Endothelial cell of umbilical vein (primary cell): Measurements from ENCODE around the gene RAD51B. TPM values are rescaled to one million over a fixed set of nuclear protein-coding genes. Genes with fewer than 3 reads are reported as not detected.

Source experiments
- BruUV-seq: library from RNA; stranded (reverse); fragments of 400-500 nt; replicated peaks from 2 replicates; lab custom pipeline; 2021; lab: Mats Ljungman, UMichigan
- CTCF ChIA-PET: fragments of 300-600, 350-600 bp; sonication (Branson Sonifier 250); formaldehyde crosslinking; loops from one replicate; lab custom pipeline; 2021; ENCODE audit warnings: antibody characterized with exemption, inconsistent platforms; lab: Charles Lee
- POLR2A ChIA-PET: fragments of 300-600, 350-600 bp; sonication (Branson Sonifier 250); formaldehyde crosslinking; loops from one replicate; lab custom pipeline; 2021; ENCODE audit warnings: antibody characterized with exemption, inconsistent platforms; lab: Charles Lee
- DNase-seq: peaks from one replicate; pipeline ENCODE4 v3.0.0-alpha.2; 2011; ENCODE audit warnings: low read depth, low spot score
- FAIRE-seq: peaks from 2 replicates; lab custom pipeline; 2011; peaks lifted over from hg19 to GRCh38; lab: Jason Lieb, UNC
- H2AFZ ChIP-seq: 2 replicates; pipeline ENCODE4 v1.6.0; 2012; ENCODE audit warnings: low read depth, low read length, control low read depth, inconsistent platforms
- H3K27ac ChIP-seq: 2 replicates; pipeline ENCODE4 v1.5.1; 2011; ENCODE audit warnings: low read depth, mild to moderate bottlenecking, control low read depth, low read length, moderate library complexity; ENCODE audit not compliant: insufficient read depth
- H3K27me3 ChIP-seq, 2 experiments: 2 replicates each; pipeline versions ENCODE4 v1.6.0 to v1.6.1; 2011; ENCODE audit warnings: low read length in 2 of 2, mixed read lengths in 1 of 2; ENCODE audit not compliant: control insufficient read depth in 2 of 2, insufficient read depth in 2 of 2
- H3K36me3 ChIP-seq, 2 experiments: 2 replicates in 1 of 2; 3 replicates in 1 of 2; pipeline ENCODE4 v1.5.1; 2011; ENCODE audit warnings: low read length in 2 of 2, mild to moderate bottlenecking in 1 of 2, moderate library complexity in 1 of 2; ENCODE audit not compliant: control insufficient read depth in 2 of 2, insufficient read depth in 2 of 2; ENCODE audit errors: extremely low read depth in 1 of 2
- H3K4me1 ChIP-seq: 3 replicates; pipeline ENCODE4 v1.5.1; 2011; ENCODE audit warnings: mild to moderate bottlenecking, low read length; ENCODE audit not compliant: control insufficient read depth, insufficient read depth; ENCODE audit errors: extremely low read depth
- H3K4me2 ChIP-seq: 2 replicates; pipeline ENCODE4 v1.6.1; 2011; ENCODE audit warnings: low read length, control low read depth, mixed read lengths; ENCODE audit not compliant: insufficient read depth
- H3K4me3 ChIP-seq, 3 experiments: fragments of 200-600 bp in 1 of 3; sonication (generic), shearing (Covaris generic) in 1 of 3; replicated peaks in 1 of 3; 2 replicates each; pipeline ENCODE4 v1.5.1; 2011 to 2016; ENCODE audit warnings: control low read depth in 3 of 3, low read length in 3 of 3, mild to moderate bottlenecking in 2 of 3, inconsistent platforms in 1 of 3, low read depth in 1 of 3, moderate library complexity in 1 of 3; ENCODE audit not compliant: insufficient read depth in 1 of 3
- H3K79me2 ChIP-seq: 2 replicates; pipeline ENCODE4 v1.6.0; 2012; ENCODE audit warnings: low read length, inconsistent platforms; ENCODE audit not compliant: control insufficient read depth, insufficient read depth
- H3K9ac ChIP-seq: replicated peaks from 2 replicates; pipeline ENCODE3; 2011; ENCODE audit warnings: low read length, control low read depth; ENCODE audit not compliant: insufficient read depth; ENCODE audit errors: extremely low read depth
- H3K9me1 ChIP-seq: replicated peaks from 3 replicates; pipeline ENCODE4 v1.6.0; 2011; ENCODE audit warnings: mild to moderate bottlenecking, low read length; ENCODE audit not compliant: control insufficient read depth, insufficient read depth; ENCODE audit errors: extremely low read depth
- H3K9me3 ChIP-seq: replicated peaks from 2 replicates; pipeline ENCODE4 v1.5.1; 2012; ENCODE audit warnings: low read length, inconsistent platforms; ENCODE audit not compliant: control insufficient read depth, insufficient read depth
- H4K20me1 ChIP-seq: replicated peaks from 2 replicates; pipeline ENCODE3; 2011; ENCODE audit warnings: mild to moderate bottlenecking, low read length; ENCODE audit not compliant: control insufficient read depth, insufficient read depth; ENCODE audit errors: extremely low read depth
- EZH2 ChIP-seq: IDR thresholded peaks from 2 replicates; pipeline ENCODE4 v1.6.1; 2012; ENCODE audit warnings: borderline replicate concordance, low read depth, mild to moderate bottlenecking, moderate library complexity, low read length, inconsistent platforms; ENCODE audit not compliant: severe bottlenecking
- FOS ChIP-seq: IDR thresholded peaks from 2 replicates; pipeline ENCODE4 v1.6.1; 2011; ENCODE audit warnings: mild to moderate bottlenecking, low read length, moderate library complexity, borderline replicate concordance; ENCODE audit not compliant: insufficient read depth
- GATA2 ChIP-seq: IDR thresholded peaks from 2 replicates; pipeline ENCODE4 v1.7.0; 2011; ENCODE audit warnings: low read depth, mild to moderate bottlenecking, moderate library complexity, mixed read lengths, low read length; ENCODE audit not compliant: insufficient read length, insufficient read depth
- JUN ChIP-seq: IDR thresholded peaks from 2 replicates; pipeline ENCODE4 v1.6.1; 2011; ENCODE audit warnings: borderline replicate concordance, low read depth; ENCODE audit not compliant: insufficient read length, insufficient read depth
- MYC ChIP-seq: IDR thresholded peaks from one replicate; pipeline ENCODE4 v1.6.1; 2011; ENCODE audit warnings: mild to moderate bottlenecking, low read depth, low read length
- POLR2A ChIP-seq: IDR thresholded peaks from 2 replicates; pipeline ENCODE4 v1.6.1; 2012; ENCODE audit warnings: low read depth, mild to moderate bottlenecking, control low read depth, low read length
- POLR2AphosphoS5 ChIP-seq: IDR thresholded peaks from 2 replicates; pipeline ENCODE4 v1.6.1; 2012; ENCODE audit warnings: low read depth, mild to moderate bottlenecking, control low read depth, low read length, moderate library complexity; ENCODE audit not compliant: insufficient read depth
- dilution Hi-C: fragments of 300-500 bp; cut with MboI; formaldehyde crosslinking; loops from one replicate; pipeline ENCODE4 v1.15.0; 2019; ENCODE audit warnings: low sequenced_read_pairs; ENCODE audit not compliant: extremely low pct_ligation_motif_present
- intact Hi-C: fragments of 100-400 bp; cut with micrococcal nuclease; formaldehyde crosslinking; loops from one replicate; pipeline ENCODE4 v1.10.0; 2022
- polyA plus RNA-seq, 4 experiments: library from polyadenylated mRNA; depleted of rRNA in 3 of 4; stranded (reverse) in 3 of 4; unstranded in 1 of 4; fragments of >200 nt; gene quantifications; 2 replicates each; pipeline versions ENCODE4 v1.2.1 to v1.2.3, GENCODE V29; 2011 to 2012; ENCODE audit warnings: missing spikeins in 1 of 4
- total RNA-seq: library from RNA; stranded (reverse); gene quantifications from 2 replicates; pipeline ENCODE4 v1.2.3, GENCODE V29; 2021
- TF ChIP-seq, protein P1 (sequence below): IDR thresholded peaks from 2 replicates; pipeline ENCODE4 v1.6.1; 2011; ENCODE audit not compliant: insufficient read depth, insufficient read length
- TF ChIP-seq, protein P2 (sequence below), 2 donors: IDR thresholded peaks; 1 replicate in 1 of 2; 2 replicates in 1 of 2; pipeline ENCODE4 v1.5.1; 2011; ENCODE audit warnings: low read length in 2 of 2, mild to moderate bottlenecking in 2 of 2, moderate library complexity in 2 of 2, control low read depth in 1 of 2, inconsistent platforms in 1 of 2, low read depth in 1 of 2; ENCODE audit not compliant: insufficient read depth in 1 of 2; ENCODE audit errors: extremely low read depth in 1 of 2

RAD51B gene
- total and polyA plus RNA-seq, 2 donors (not counting 3 experiments of a cell fraction or from before 2014, with no cell fraction given): 3.9 to 19.0 TPM

GRCh38 chr14:67773844-67774377 lies 45.7 kb upstream of the RAD51B start:
- H3K79me2 ChIP-seq: no peaks in the 10 kb centered on the region
- dilution Hi-C loops: no loop called here
- no peaks in the 10 kb centered on the region for H3K27me3 ChIP-seq
- H2AFZ ChIP-seq: no peak overlapping the region
- no TSS peak for BruUV-seq
- no peaks in the 10 kb centered on the region for H3K9me1 ChIP-seq
- H3K27ac ChIP-seq: no peak overlapping the region
- intact Hi-C loops: no loop called here
- no peaks in the 10 kb centered on the region for H4K20me1 ChIP-seq
- H3K4me3 ChIP-seq: no peak overlapping the region
- DNase-seq (no peak), FAIRE-seq (no peak)
- H3K9ac ChIP-seq: no peak overlapping the region
- no peaks in the 10 kb centered on the region for H3K4me1 ChIP-seq
- no peak overlapping the region for H3K4me2 ChIP-seq
- TF ChIP-seq FOS (no peak), EZH2 (no peak), GATA2 (no peak), POLR2AphosphoS5 (no peak), JUN (no peak), POLR2A (no peak), MYC (no peak)
- TF ChIP-seq, protein P1, sequence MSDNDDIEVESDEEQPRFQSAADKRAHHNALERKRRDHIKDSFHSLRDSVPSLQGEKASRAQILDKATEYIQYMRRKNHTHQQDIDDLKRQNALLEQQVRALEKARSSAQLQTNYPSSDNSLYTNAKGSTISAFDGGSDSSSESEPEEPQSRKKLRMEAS: no peak
- TF ChIP-seq, protein P2, sequence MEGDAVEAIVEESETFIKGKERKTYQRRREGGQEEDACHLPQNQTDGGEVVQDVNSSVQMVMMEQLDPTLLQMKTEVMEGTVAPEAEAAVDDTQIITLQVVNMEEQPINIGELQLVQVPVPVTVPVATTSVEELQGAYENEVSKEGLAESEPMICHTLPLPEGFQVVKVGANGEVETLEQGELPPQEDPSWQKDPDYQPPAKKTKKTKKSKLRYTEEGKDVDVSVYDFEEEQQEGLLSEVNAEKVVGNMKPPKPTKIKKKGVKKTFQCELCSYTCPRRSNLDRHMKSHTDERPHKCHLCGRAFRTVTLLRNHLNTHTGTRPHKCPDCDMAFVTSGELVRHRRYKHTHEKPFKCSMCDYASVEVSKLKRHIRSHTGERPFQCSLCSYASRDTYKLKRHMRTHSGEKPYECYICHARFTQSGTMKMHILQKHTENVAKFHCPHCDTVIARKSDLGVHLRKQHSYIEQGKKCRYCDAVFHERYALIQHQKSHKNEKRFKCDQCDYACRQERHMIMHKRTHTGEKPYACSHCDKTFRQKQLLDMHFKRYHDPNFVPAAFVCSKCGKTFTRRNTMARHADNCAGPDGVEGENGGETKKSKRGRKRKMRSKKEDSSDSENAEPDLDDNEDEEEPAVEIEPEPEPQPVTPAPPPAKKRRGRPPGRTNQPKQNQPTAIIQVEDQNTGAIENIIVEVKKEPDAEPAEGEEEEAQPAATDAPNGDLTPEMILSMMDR (IDR thresholded peaks at IDR 0.05; ENCODE audit: extremely low read depth in 1 of 2, insufficient read depth in 1 of 2, low read depth in 1 of 2, low read length in 2 of 2): no peak
- POLR2A ChIA-PET: no interaction called here
- CTCF ChIA-PET: interaction anchor here (1.4 kb wide), 1 partner anchor 14 kb away, joined by 3 read pairs; no protein-coding TSS in a partner anchor
- peaks cover 26 to 54% of the 10 kb centered on the region in 2 experiments for H3K36me3 ChIP-seq
- no peaks in the 10 kb centered on the region for H3K9me3 ChIP-seq
